ENCODE data around the gene WNT16. TPM values are rescaled to one million over a fixed set of nuclear protein-coding genes. Genes with fewer than 3 reads are reported as not detected.

WNT16 gene
- total RNA-seq (10 to 100 TPM in 1 of 2 donors, 1 to 10 TPM in 1; 5.0 to 12.0 TPM), polyA plus RNA-seq (ENCODE audit: insufficient read length in 2 of 2) (1 to 10 TPM; 2.8 to 3.2 TPM)
- long read RNA-seq, donor 1, partial matches to known transcripts: 0 of 1 reads
- long read RNA-seq, donor 1, other reads (novel, unspliced or antisense): 0 of 1 reads
- long read RNA-seq, donor 2, partial matches to known transcripts: 8 of 33 reads
- long read RNA-seq, donor 2, other reads (novel, unspliced or antisense): 25 of 33 reads
- long read RNA-seq, donor 3: 0 reads
- long read RNA-seq, donor 4: 0 reads

- Histone ChIP-seq H3K4me1 (ENCODE audit: control insufficient read depth, insufficient read depth, low read length) (peaks cover 21% of the 10 kb centered on the region), H3K27ac (ENCODE audit: low read depth, low read length) (no peak within 1 kb of the TSS), H3K4me3 (ENCODE audit: low read depth, low read length) (peak within 1 kb of the TSS; percentile 50), H3K36me3 (ENCODE audit: control insufficient read depth, insufficient read depth, low read length) (no peaks in the 10 kb centered on the region), H3K9me3 (ENCODE audit: control insufficient read depth, insufficient read depth, low read length) (no peaks in the 10 kb centered on the region), H3K27me3 (ENCODE audit: control insufficient read depth, insufficient read depth, low read length) (peaks cover 43% of the 10 kb centered on the region)
- WGBS (ENCODE audit: insufficient coverage): 11% methylated on average over 24 of the region's 27 CpGs
- DNase-seq (ENCODE audit: low read depth in 4 of 6, low spot score in 6 of 6): peak in 2 of 6 donors; percentile 53 to 67
Observed at GRCh38 chr7:121328508-121329190, at the start of gene WNT16. Gene WNT16 (plus strand): TSS chr7:121329000. CDS start chr7:121329293, 293 bp downstream.

GRCh38 chr7:121279060-121279620, 49.7 kb upstream of the WNT16 start:
- H3K9me3 ChIP-seq (ENCODE audit: control insufficient read depth, insufficient read depth, low read length): no peaks in the 10 kb centered on the region
- no peaks in the 10 kb centered on the region for H3K4me1 ChIP-seq (ENCODE audit: control insufficient read depth, insufficient read depth, low read length)
- no peaks in the 10 kb centered on the region for H3K36me3 ChIP-seq (ENCODE audit: control insufficient read depth, insufficient read depth, low read length)
- H3K27me3 ChIP-seq (ENCODE audit: control insufficient read depth, insufficient read depth, low read length): no peaks in the 10 kb centered on the region
- H3K4me3 ChIP-seq (ENCODE audit: low read depth, low read length): no peak overlapping the region
- no peak for DNase-seq (ENCODE audit: low read depth in 4 of 6, low spot score in 6 of 6)
- WGBS (ENCODE audit: insufficient coverage): 100% methylated on average over 1 of the region's 2 CpGs
- no peak overlapping the region for H3K27ac ChIP-seq (ENCODE audit: low read depth, low read length)

GRCh38 chr7:121279822-121280221, 49.0 kb upstream of the WNT16 start:
- Histone ChIP-seq H3K4me3 (ENCODE audit: low read depth, low read length) (no peak overlapping the region), H3K9me3 (ENCODE audit: control insufficient read depth, insufficient read depth, low read length) (no peaks in the 10 kb centered on the region), H3K36me3 (ENCODE audit: control insufficient read depth, insufficient read depth, low read length) (no peaks in the 10 kb centered on the region), H3K4me1 (ENCODE audit: control insufficient read depth, insufficient read depth, low read length) (no peaks in the 10 kb centered on the region), H3K27ac (ENCODE audit: low read depth, low read length) (no peak overlapping the region), H3K27me3 (ENCODE audit: control insufficient read depth, insufficient read depth, low read length) (no peaks in the 10 kb centered on the region)
- WGBS (ENCODE audit: insufficient coverage): no CpG with 5 or more reads among the region's 4 CpGs
- no peak for DNase-seq (ENCODE audit: low read depth in 4 of 6, low spot score in 6 of 6)

- H3K4me1 ChIP-seq (ENCODE audit: control insufficient read depth, insufficient read depth, low read length): no peaks in the 10 kb centered on the region
- H3K27me3 ChIP-seq (ENCODE audit: control insufficient read depth, insufficient read depth, low read length): no peaks in the 10 kb centered on the region
- no peak overlapping the region for H3K27ac ChIP-seq (ENCODE audit: low read depth, low read length)
- DNase-seq (ENCODE audit: low read depth in 4 of 6, low spot score in 6 of 6): no peak
- H3K4me3 ChIP-seq (ENCODE audit: low read depth, low read length): no peak overlapping the region
- no peaks in the 10 kb centered on the region for H3K36me3 ChIP-seq (ENCODE audit: control insufficient read depth, insufficient read depth, low read length)
- peaks cover 4% of the 10 kb centered on the region for H3K9me3 ChIP-seq (ENCODE audit: control insufficient read depth, insufficient read depth, low read length)
- WGBS (ENCODE audit: insufficient coverage): no CpG with 5 or more reads among the region's 1 CpG
Observed at GRCh38 chr7:121280656-121281055, 48.1 kb upstream of the WNT16 start.

GRCh38 chr7:121282129-121282528, 46.7 kb upstream of the WNT16 start:
- WGBS (ENCODE audit: insufficient coverage): 29% methylated on average over 1 of the region's 3 CpGs
- Histone ChIP-seq H3K27me3 (ENCODE audit: control insufficient read depth, insufficient read depth, low read length) (no peaks in the 10 kb centered on the region), H3K27ac (ENCODE audit: low read depth, low read length) (no peak overlapping the region), H3K4me1 (ENCODE audit: control insufficient read depth, insufficient read depth, low read length) (no peaks in the 10 kb centered on the region), H3K9me3 (ENCODE audit: control insufficient read depth, insufficient read depth, low read length) (peaks cover 4% of the 10 kb centered on the region), H3K36me3 (ENCODE audit: control insufficient read depth, insufficient read depth, low read length) (no peaks in the 10 kb centered on the region), H3K4me3 (ENCODE audit: low read depth, low read length) (no peak overlapping the region)
- DNase-seq (ENCODE audit: low read depth in 4 of 6, low spot score in 6 of 6): no peak

GRCh38 chr7:121285066-121285667, 43.6 kb upstream of the WNT16 start:
- Histone ChIP-seq H3K27ac (ENCODE audit: low read depth, low read length) (no peak overlapping the region), H3K36me3 (ENCODE audit: control insufficient read depth, insufficient read depth, low read length) (no peaks in the 10 kb centered on the region), H3K4me3 (ENCODE audit: low read depth, low read length) (no peak overlapping the region), H3K4me1 (ENCODE audit: control insufficient read depth, insufficient read depth, low read length) (no peaks in the 10 kb centered on the region), H3K9me3 (ENCODE audit: control insufficient read depth, insufficient read depth, low read length) (peaks cover 4% of the 10 kb centered on the region), H3K27me3 (ENCODE audit: control insufficient read depth, insufficient read depth, low read length) (no peaks in the 10 kb centered on the region)
- WGBS (ENCODE audit: insufficient coverage): 100% methylated on average over 1 of the region's 1 CpG
- DNase-seq (ENCODE audit: low read depth in 4 of 6, low spot score in 6 of 6): no peak

GRCh38 chr7:121286186-121286585, 42.6 kb upstream of the WNT16 start:
- DNase-seq (ENCODE audit: low read depth in 4 of 6, low spot score in 6 of 6): no peak
- H3K27ac ChIP-seq (ENCODE audit: low read depth, low read length): no peak overlapping the region
- no peak overlapping the region for H3K4me3 ChIP-seq (ENCODE audit: low read depth, low read length)
- no peaks in the 10 kb centered on the region for H3K36me3 ChIP-seq (ENCODE audit: control insufficient read depth, insufficient read depth, low read length)
- peaks cover 4% of the 10 kb centered on the region for H3K9me3 ChIP-seq (ENCODE audit: control insufficient read depth, insufficient read depth, low read length)
- H3K4me1 ChIP-seq (ENCODE audit: control insufficient read depth, insufficient read depth, low read length): no peaks in the 10 kb centered on the region
- H3K27me3 ChIP-seq (ENCODE audit: control insufficient read depth, insufficient read depth, low read length): no peaks in the 10 kb centered on the region
- WGBS (ENCODE audit: insufficient coverage): 100% methylated on average over 2 of the region's 2 CpGs

GRCh38 chr7:121286742-121287734, 41.8 kb upstream of the WNT16 start:
- Histone ChIP-seq H3K4me1 (ENCODE audit: control insufficient read depth, insufficient read depth, low read length) (no peaks in the 10 kb centered on the region), H3K4me3 (ENCODE audit: low read depth, low read length) (no peak overlapping the region), H3K36me3 (ENCODE audit: control insufficient read depth, insufficient read depth, low read length) (no peaks in the 10 kb centered on the region), H3K27ac (ENCODE audit: low read depth, low read length) (no peak overlapping the region), H3K27me3 (ENCODE audit: control insufficient read depth, insufficient read depth, low read length) (no peaks in the 10 kb centered on the region), H3K9me3 (ENCODE audit: control insufficient read depth, insufficient read depth, low read length) (peaks cover 4% of the 10 kb centered on the region)
- no peak for DNase-seq (ENCODE audit: low read depth in 4 of 6, low spot score in 6 of 6)
- WGBS (ENCODE audit: insufficient coverage): 93% methylated on average over 2 of the region's 6 CpGs

GRCh38 chr7:121288894-121289293, 39.9 kb upstream of the WNT16 start:
- no peaks in the 10 kb centered on the region for H3K27me3 ChIP-seq (ENCODE audit: control insufficient read depth, insufficient read depth, low read length)
- no peak overlapping the region for H3K4me3 ChIP-seq (ENCODE audit: low read depth, low read length)
- no peaks in the 10 kb centered on the region for H3K36me3 ChIP-seq (ENCODE audit: control insufficient read depth, insufficient read depth, low read length)
- peaks cover 4% of the 10 kb centered on the region for H3K9me3 ChIP-seq (ENCODE audit: control insufficient read depth, insufficient read depth, low read length)
- no peak overlapping the region for H3K27ac ChIP-seq (ENCODE audit: low read depth, low read length)
- no peaks in the 10 kb centered on the region for H3K4me1 ChIP-seq (ENCODE audit: control insufficient read depth, insufficient read depth, low read length)
- DNase-seq (ENCODE audit: low read depth in 4 of 6, low spot score in 6 of 6): no peak
